SU-DHL-6 (cell line): Measurements from ENCODE around the gene FGFBP2.

Experiments used
- EZH2phosphoT487 ChIP-seq: fragments of 200-600 bp; sonication (generic), shearing (Covaris generic); conservative IDR thresholded peaks from 2 replicates; pipeline ENCODE4 v1.6.1; 2018; ENCODE audit warnings: mild to moderate bottlenecking, antibody characterized with exemption, low read length, moderate library complexity, mixed read lengths
- TF ChIP-seq, protein P1 (sequence below): fragments of 200-600 bp; sonication (generic); IDR thresholded peaks from one replicate; pipeline ENCODE4 v1.5.1; 2017; ENCODE audit warnings: antibody characterized with exemption, mild to moderate bottlenecking, low read length, moderate library complexity; ENCODE audit not compliant: insufficient read depth, poor library complexity, severe bottlenecking

DNA sequence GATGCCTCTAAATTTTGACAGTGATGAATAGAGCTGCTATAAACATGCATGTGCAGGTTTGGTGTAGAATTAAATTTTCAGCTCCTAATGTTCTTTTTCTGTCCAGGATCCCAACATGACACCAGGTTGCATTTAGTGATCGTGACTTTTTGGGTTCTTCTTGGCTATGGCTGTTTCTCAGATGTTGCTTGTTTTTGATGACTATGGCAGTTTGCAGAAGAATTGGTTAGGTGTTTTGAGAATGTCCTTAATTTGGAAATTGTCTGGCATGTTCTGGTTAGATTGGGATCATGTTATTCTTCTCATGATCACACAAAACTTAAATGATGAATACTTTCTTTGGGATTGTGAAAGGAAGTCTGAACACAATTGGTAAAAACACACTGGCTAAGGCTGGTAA is 20.7 kb downstream of the FGFBP2 start:
- TF ChIP-seq, protein P1, sequence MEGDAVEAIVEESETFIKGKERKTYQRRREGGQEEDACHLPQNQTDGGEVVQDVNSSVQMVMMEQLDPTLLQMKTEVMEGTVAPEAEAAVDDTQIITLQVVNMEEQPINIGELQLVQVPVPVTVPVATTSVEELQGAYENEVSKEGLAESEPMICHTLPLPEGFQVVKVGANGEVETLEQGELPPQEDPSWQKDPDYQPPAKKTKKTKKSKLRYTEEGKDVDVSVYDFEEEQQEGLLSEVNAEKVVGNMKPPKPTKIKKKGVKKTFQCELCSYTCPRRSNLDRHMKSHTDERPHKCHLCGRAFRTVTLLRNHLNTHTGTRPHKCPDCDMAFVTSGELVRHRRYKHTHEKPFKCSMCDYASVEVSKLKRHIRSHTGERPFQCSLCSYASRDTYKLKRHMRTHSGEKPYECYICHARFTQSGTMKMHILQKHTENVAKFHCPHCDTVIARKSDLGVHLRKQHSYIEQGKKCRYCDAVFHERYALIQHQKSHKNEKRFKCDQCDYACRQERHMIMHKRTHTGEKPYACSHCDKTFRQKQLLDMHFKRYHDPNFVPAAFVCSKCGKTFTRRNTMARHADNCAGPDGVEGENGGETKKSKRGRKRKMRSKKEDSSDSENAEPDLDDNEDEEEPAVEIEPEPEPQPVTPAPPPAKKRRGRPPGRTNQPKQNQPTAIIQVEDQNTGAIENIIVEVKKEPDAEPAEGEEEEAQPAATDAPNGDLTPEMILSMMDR = no peak
- TF ChIP-seq EZH2phosphoT487 = no peak
